GM23338 (cell line): Measurements from ENCODE around the gene GSG1L. TPM values are rescaled to one million over a fixed set of nuclear protein-coding genes. Genes with fewer than 3 reads are reported as not detected.

Experiments
- ATAC-seq: fragments of 200-7000 bp; cut with Tn5 transposase; 3 replicates; pipeline ENCODE4 v1.9.1; 2020
- DNase-seq: peaks from one replicate; pipeline ENCODE4 v3.0.0-alpha.2; 2015; ENCODE audit warnings: low spot score
- H2AFZ ChIP-seq: fragments of 200-600 bp; sonication (generic); 2 replicates; pipeline ENCODE4 v1.8.0; 2016; ENCODE audit warnings: antibody characterized with exemption, mild to moderate bottlenecking, moderate library complexity
- H3F3A ChIP-seq: fragments of 200-600 bp; sonication (generic); replicated peaks from 2 replicates; pipeline ENCODE4 v1.8.0; 2017; ENCODE audit warnings: antibody characterized with exemption, mixed run types, low read depth
- H3K27ac ChIP-seq: fragments of 200-600 bp; sonication (generic); 2 replicates; pipeline ENCODE4 v1.6.1; 2016; ENCODE audit warnings: low read depth
- H3K27me3 ChIP-seq: fragments of 200-600 bp; sonication (generic); 2 replicates; pipeline ENCODE4 v1.8.0; 2016; ENCODE audit warnings: mild to moderate bottlenecking, mixed run types, moderate library complexity; ENCODE audit not compliant: insufficient read depth
- H3K36me3 ChIP-seq: fragments of 200-600 bp; sonication (generic); 2 replicates; pipeline ENCODE4 v1.8.0; 2016; ENCODE audit warnings: mild to moderate bottlenecking; ENCODE audit not compliant: insufficient read depth
- H3K4me1 ChIP-seq: fragments of 200-600 bp; sonication (generic); 2 replicates; pipeline ENCODE4 v1.8.0; 2016; ENCODE audit warnings: mild to moderate bottlenecking, moderate library complexity; ENCODE audit not compliant: insufficient read depth
- H3K4me2 ChIP-seq: fragments of 200-600 bp; sonication (generic); 2 replicates; pipeline ENCODE4 v1.7.1; 2017; ENCODE audit warnings: mixed run types
- H3K4me3 ChIP-seq: fragments of 200-600 bp; sonication (generic); 2 replicates; pipeline ENCODE4 v1.6.1; 2016; ENCODE audit warnings: mixed run types
- H3K79me2 ChIP-seq: fragments of 200-600 bp; sonication (generic); replicated peaks from 2 replicates; pipeline ENCODE4 v1.8.0; 2017; ENCODE audit warnings: mild to moderate bottlenecking; ENCODE audit not compliant: insufficient read depth
- H3K9me2 ChIP-seq: fragments of 200-600 bp; sonication (generic); 2 replicates; pipeline ENCODE4 v1.8.0; 2017; ENCODE audit not compliant: insufficient read depth
- H4K20me1 ChIP-seq: fragments of 200-600 bp; sonication (generic); replicated peaks from 2 replicates; pipeline ENCODE4 v1.8.0; 2017; ENCODE audit warnings: mild to moderate bottlenecking; ENCODE audit not compliant: insufficient read depth
- H3K27ac Mint-ChIP-seq: 2 replicates; pipeline ENCODE4 v1.8.0; 2020; ENCODE audit warnings: inconsistent platforms, mild to moderate bottlenecking, moderate library complexity, mixed read lengths
- H3K27me3 Mint-ChIP-seq: 3 replicates; pipeline ENCODE4 v1.8.0; 2022; ENCODE audit warnings: low read depth, mild to moderate bottlenecking, moderate library complexity, mixed read lengths, inconsistent platforms; ENCODE audit not compliant: insufficient read depth, poor library complexity
- H3K36me3 Mint-ChIP-seq: 3 replicates; pipeline ENCODE4 v1.8.0; 2021; ENCODE audit warnings: low read depth, mild to moderate bottlenecking, inconsistent platforms, moderate library complexity, mixed read lengths
- H3K4me1 Mint-ChIP-seq: 3 replicates; pipeline ENCODE4 v1.8.0; 2020; ENCODE audit warnings: mild to moderate bottlenecking, inconsistent platforms, mixed read lengths
- H3K4me3 Mint-ChIP-seq: 3 replicates; pipeline ENCODE4 v1.8.0; 2021; ENCODE audit warnings: moderate library complexity, mild to moderate bottlenecking, inconsistent platforms, mixed read lengths
- H3K9me3 Mint-ChIP-seq: 3 replicates; pipeline ENCODE4 v1.8.0; 2020; ENCODE audit warnings: moderate library complexity, mild to moderate bottlenecking, inconsistent platforms, mixed read lengths
- CREB1 ChIP-seq: fragments of 250-450 bp; sonication (Bioruptor Pico); IDR thresholded peaks from 2 replicates; pipeline ENCODE4 v1.5.0; 2020; ENCODE audit warnings: low read depth, mild to moderate bottlenecking, moderate library complexity
- EZH2 ChIP-seq: fragments of 200-600 bp; sonication (generic); IDR thresholded peaks from one replicate; pipeline ENCODE4 v1.8.0; 2017; ENCODE audit warnings: antibody characterized with exemption, mild to moderate bottlenecking, low read depth; ENCODE audit not compliant: unreplicated experiment
- EZH2phosphoT487 ChIP-seq: fragments of 200-600 bp; sonication (generic); IDR thresholded peaks from one replicate; pipeline ENCODE4 v1.8.1; 2018; ENCODE audit warnings: antibody characterized with exemption; ENCODE audit not compliant: unreplicated experiment
- JUNB ChIP-seq: IDR thresholded peaks from one replicate; pipeline ENCODE4 v1.6.1; 2016; ENCODE audit warnings: antibody characterized with exemption; ENCODE audit not compliant: unreplicated experiment
- POLR2AphosphoS5 ChIP-seq: IDR thresholded peaks from 2 replicates; pipeline ENCODE4 v1.6.1; 2016; ENCODE audit warnings: antibody characterized with exemption, low read depth
- ZNF114 ChIP-seq: fragments of 250-450 bp; sonication (Bioruptor Pico); IDR thresholded peaks from 2 replicates; pipeline ENCODE4 v1.5.0; 2020; ENCODE audit warnings: mild to moderate bottlenecking, moderate library complexity
- ZNF331 ChIP-seq: fragments of 250-450 bp; sonication (Bioruptor Pico); IDR thresholded peaks from 2 replicates; pipeline ENCODE4 v1.5.0; 2020; ENCODE audit warnings: low read depth, mild to moderate bottlenecking, moderate library complexity
- polyA plus RNA-seq: library from polyadenylated mRNA; unstranded; fragments of >200 nt; fragmentation: Nextera tagmentation; extraction: Ambion mirVana; gene quantifications from 2 replicates; pipeline ENCODE4 v1.2.1, GENCODE V29; 2016
- total RNA-seq: library from RNA; depleted of rRNA; stranded (reverse); fragments of >200 nt; shearing (Covaris generic); gene quantifications from 2 replicates; pipeline ENCODE4 v1.2.3, GENCODE V29; 2014
- TF ChIP-seq, protein P1 (sequence below): fragments of 250-450 bp; sonication (Bioruptor Pico); IDR thresholded peaks from 2 replicates; pipeline ENCODE4 v1.5.0; 2020; ENCODE audit warnings: mild to moderate bottlenecking, moderate library complexity
- TF ChIP-seq, protein P2 (sequence below): IDR thresholded peaks from one replicate; pipeline ENCODE4 v1.6.1; 2018; ENCODE audit warnings: antibody characterized with exemption; ENCODE audit not compliant: unreplicated experiment

The GSG1L gene
- total and polyA plus RNA-seq, 2 experiments from 2014 or later: 0.36 to 0.63 TPM

DNA sequence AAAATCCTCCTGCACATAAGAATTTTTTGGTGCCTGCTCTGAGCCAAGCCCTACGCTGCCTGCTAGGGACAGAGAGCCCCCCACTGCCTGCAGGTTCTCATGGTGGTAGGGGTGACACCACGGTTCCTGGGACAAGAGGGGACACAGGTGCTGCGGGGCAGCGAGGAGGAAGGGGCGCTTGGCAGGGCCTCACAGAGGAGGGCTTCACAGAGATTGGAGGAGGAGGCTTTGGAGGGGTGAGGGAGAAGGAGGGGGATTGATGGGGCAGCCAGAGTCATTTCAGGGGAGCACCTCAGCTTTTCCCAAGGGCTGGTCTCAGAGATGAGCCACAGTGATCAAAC, 29.8 kb upstream of the GSG1L start (continued):
- TF ChIP-seq, protein P1, sequence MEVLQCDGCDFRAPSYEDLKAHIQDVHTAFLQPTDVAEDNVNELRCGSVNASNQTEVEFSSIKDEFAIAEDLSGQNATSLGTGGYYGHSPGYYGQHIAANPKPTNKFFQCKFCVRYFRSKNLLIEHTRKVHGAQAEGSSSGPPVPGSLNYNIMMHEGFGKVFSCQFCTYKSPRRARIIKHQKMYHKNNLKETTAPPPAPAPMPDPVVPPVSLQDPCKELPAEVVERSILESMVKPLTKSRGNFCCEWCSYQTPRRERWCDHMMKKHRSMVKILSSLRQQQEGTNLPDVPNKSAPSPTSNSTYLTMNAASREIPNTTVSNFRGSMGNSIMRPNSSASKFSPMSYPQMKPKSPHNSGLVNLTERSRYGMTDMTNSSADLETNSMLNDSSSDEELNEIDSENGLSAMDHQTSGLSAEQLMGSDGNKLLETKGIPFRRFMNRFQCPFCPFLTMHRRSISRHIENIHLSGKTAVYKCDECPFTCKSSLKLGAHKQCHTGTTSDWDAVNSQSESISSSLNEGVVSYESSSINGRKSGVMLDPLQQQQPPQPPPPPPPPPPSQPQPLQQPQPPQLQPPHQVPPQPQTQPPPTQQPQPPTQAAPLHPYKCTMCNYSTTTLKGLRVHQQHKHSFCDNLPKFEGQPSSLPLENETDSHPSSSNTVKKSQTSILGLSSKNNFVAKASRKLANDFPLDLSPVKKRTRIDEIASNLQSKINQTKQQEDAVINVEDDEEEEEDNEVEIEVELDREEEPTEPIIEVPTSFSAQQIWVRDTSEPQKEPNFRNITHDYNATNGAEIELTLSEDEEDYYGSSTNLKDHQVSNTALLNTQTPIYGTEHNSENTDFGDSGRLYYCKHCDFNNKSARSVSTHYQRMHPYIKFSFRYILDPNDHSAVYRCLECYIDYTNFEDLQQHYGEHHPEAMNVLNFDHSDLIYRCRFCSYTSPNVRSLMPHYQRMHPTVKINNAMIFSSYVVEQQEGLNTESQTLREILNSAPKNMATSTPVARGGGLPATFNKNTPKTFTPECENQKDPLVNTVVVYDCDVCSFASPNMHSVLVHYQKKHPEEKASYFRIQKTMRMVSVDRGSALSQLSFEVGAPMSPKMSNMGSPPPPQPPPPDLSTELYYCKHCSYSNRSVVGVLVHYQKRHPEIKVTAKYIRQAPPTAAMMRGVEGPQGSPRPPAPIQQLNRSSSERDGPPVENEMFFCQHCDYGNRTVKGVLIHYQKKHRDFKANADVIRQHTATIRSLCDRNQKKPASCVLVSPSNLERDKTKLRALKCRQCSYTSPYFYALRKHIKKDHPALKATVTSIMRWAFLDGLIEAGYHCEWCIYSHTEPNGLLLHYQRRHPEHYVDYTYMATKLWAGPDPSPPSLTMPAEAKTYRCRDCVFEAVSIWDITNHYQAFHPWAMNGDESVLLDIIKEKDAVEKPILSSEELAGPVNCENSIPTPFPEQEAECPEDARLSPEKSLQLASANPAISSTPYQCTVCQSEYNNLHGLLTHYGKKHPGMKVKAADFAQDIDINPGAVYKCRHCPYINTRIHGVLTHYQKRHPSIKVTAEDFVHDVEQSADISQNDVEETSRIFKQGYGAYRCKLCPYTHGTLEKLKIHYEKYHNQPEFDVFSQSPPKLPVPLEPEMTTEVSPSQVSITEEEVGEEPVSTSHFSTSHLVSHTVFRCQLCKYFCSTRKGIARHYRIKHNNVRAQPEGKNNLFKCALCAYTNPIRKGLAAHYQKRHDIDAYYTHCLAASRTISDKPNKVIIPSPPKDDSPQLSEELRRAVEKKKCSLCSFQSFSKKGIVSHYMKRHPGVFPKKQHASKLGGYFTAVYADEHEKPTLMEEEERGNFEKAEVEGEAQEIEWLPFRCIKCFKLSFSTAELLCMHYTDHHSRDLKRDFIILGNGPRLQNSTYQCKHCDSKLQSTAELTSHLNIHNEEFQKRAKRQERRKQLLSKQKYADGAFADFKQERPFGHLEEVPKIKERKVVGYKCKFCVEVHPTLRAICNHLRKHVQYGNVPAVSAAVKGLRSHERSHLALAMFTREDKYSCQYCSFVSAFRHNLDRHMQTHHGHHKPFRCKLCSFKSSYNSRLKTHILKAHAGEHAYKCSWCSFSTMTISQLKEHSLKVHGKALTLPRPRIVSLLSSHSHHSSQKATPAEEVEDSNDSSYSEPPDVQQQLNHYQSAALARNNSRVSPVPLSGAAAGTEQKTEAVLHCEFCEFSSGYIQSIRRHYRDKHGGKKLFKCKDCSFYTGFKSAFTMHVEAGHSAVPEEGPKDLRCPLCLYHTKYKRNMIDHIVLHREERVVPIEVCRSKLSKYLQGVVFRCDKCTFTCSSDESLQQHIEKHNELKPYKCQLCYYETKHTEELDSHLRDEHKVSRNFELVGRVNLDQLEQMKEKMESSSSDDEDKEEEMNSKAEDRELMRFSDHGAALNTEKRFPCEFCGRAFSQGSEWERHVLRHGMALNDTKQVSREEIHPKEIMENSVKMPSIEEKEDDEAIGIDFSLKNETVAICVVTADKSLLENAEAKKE (CRISPR knock-in tag): no peak
- TF ChIP-seq JUNB: no peak
- no peak for TF ChIP-seq POLR2AphosphoS5
- TF ChIP-seq ZNF114 (CRISPR knock-in tag): no peak

DNA sequence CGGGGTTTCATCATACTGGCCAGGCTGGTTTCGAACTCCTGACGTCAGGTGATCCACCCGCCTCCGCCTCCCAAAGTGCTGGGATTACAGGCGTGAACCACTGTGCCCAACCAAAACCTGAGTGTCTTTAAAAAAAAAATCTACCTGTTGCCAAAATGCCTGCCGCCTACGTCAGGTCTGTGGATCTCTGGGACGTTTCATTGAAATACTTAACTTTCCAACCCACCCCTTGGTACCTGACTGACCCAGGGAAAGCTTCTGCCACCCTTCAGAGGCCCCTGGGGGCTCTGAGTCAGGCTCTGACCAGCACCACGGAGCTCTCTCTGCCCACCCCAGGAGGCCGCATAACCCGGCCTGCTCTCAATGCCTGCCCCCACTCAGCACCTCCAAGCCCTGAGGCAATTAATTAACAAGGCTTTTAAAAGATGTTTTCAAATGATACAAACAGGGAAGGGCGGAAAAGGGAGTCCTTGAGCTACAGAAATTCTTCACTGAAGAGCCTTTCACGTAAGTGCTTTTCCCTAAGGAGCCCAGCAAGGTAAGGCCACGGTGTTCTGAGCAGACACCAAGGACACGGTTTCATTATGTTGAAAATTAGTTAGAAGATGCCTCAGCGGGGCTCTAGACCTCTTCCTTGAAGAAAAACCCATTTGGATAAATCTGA, 29.3 kb upstream of the GSG1L start:
- no peaks in the 10 kb centered on the region for H3K79me2 ChIP-seq
- peaks cover 11% of the 10 kb centered on the region for H3K27me3 Mint-ChIP-seq
- H3K4me1 Mint-ChIP-seq: peaks cover 26% of the 10 kb centered on the region
- H3K4me3 Mint-ChIP-seq: peak overlapping the region; percentile 50
- H3K9me3 Mint-ChIP-seq: no peaks in the 10 kb centered on the region
- H4K20me1 ChIP-seq: no peaks in the 10 kb centered on the region
- peak overlapping the region; percentile 42 for H3K4me3 ChIP-seq
- peaks cover 11% of the 10 kb centered on the region for H3K36me3 Mint-ChIP-seq
- H3K36me3 ChIP-seq: no peaks in the 10 kb centered on the region
- H3K9me2 ChIP-seq: no peaks in the 10 kb centered on the region
- peak overlapping the region; percentile 73 for H3K4me2 ChIP-seq
- H2AFZ ChIP-seq: no peak overlapping the region
- H3K4me1 ChIP-seq: peaks cover 29% of the 10 kb centered on the region
- no peaks in the 10 kb centered on the region for H3K27me3 ChIP-seq
- H3K27ac Mint-ChIP-seq: peak overlapping the region; percentile 94
- peak; percentile 66 for ATAC-seq
- H3F3A ChIP-seq: peaks cover 18% of the 10 kb centered on the region; the same call in 1 of the 2 replicates
- peak overlapping the region; percentile 93 for H3K27ac ChIP-seq
- peak; percentile 65 for DNase-seq
- no peak for TF ChIP-seq POLR2AphosphoS5
- no peak for TF ChIP-seq CREB1 (CRISPR knock-in tag)
- TF ChIP-seq EZH2: no peak
- TF ChIP-seq, protein P2, sequence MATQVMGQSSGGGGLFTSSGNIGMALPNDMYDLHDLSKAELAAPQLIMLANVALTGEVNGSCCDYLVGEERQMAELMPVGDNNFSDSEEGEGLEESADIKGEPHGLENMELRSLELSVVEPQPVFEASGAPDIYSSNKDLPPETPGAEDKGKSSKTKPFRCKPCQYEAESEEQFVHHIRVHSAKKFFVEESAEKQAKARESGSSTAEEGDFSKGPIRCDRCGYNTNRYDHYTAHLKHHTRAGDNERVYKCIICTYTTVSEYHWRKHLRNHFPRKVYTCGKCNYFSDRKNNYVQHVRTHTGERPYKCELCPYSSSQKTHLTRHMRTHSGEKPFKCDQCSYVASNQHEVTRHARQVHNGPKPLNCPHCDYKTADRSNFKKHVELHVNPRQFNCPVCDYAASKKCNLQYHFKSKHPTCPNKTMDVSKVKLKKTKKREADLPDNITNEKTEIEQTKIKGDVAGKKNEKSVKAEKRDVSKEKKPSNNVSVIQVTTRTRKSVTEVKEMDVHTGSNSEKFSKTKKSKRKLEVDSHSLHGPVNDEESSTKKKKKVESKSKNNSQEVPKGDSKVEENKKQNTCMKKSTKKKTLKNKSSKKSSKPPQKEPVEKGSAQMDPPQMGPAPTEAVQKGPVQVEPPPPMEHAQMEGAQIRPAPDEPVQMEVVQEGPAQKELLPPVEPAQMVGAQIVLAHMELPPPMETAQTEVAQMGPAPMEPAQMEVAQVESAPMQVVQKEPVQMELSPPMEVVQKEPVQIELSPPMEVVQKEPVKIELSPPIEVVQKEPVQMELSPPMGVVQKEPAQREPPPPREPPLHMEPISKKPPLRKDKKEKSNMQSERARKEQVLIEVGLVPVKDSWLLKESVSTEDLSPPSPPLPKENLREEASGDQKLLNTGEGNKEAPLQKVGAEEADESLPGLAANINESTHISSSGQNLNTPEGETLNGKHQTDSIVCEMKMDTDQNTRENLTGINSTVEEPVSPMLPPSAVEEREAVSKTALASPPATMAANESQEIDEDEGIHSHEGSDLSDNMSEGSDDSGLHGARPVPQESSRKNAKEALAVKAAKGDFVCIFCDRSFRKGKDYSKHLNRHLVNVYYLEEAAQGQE: no peak
- TF ChIP-seq ZNF331: no peak
- TF ChIP-seq EZH2phosphoT487: no peak
